Measurements from ENCODE around the gene TLR9. TPM values are rescaled to one million over a fixed set of nuclear protein-coding genes. Genes with fewer than 3 reads are reported as not detected.
"Not testable (repeated sequence)": the region's sequence is repeated elsewhere in the genome, so short reads cannot be mapped to it uniquely, and the experiment has no call there.

TLR9 gene, protein sequence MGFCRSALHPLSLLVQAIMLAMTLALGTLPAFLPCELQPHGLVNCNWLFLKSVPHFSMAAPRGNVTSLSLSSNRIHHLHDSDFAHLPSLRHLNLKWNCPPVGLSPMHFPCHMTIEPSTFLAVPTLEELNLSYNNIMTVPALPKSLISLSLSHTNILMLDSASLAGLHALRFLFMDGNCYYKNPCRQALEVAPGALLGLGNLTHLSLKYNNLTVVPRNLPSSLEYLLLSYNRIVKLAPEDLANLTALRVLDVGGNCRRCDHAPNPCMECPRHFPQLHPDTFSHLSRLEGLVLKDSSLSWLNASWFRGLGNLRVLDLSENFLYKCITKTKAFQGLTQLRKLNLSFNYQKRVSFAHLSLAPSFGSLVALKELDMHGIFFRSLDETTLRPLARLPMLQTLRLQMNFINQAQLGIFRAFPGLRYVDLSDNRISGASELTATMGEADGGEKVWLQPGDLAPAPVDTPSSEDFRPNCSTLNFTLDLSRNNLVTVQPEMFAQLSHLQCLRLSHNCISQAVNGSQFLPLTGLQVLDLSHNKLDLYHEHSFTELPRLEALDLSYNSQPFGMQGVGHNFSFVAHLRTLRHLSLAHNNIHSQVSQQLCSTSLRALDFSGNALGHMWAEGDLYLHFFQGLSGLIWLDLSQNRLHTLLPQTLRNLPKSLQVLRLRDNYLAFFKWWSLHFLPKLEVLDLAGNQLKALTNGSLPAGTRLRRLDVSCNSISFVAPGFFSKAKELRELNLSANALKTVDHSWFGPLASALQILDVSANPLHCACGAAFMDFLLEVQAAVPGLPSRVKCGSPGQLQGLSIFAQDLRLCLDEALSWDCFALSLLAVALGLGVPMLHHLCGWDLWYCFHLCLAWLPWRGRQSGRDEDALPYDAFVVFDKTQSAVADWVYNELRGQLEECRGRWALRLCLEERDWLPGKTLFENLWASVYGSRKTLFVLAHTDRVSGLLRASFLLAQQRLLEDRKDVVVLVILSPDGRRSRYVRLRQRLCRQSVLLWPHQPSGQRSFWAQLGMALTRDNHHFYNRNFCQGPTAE
- 0.07 TPM in 1 of 2 replicates, not detected in the other for polyA plus RNA-seq (2011; rRNA removed)
- polyA minus RNA-seq (2011; rRNA and poly(A)+ RNA removed) = 0.14 TPM in 1 of 2 replicates, not detected in the other

DNA sequence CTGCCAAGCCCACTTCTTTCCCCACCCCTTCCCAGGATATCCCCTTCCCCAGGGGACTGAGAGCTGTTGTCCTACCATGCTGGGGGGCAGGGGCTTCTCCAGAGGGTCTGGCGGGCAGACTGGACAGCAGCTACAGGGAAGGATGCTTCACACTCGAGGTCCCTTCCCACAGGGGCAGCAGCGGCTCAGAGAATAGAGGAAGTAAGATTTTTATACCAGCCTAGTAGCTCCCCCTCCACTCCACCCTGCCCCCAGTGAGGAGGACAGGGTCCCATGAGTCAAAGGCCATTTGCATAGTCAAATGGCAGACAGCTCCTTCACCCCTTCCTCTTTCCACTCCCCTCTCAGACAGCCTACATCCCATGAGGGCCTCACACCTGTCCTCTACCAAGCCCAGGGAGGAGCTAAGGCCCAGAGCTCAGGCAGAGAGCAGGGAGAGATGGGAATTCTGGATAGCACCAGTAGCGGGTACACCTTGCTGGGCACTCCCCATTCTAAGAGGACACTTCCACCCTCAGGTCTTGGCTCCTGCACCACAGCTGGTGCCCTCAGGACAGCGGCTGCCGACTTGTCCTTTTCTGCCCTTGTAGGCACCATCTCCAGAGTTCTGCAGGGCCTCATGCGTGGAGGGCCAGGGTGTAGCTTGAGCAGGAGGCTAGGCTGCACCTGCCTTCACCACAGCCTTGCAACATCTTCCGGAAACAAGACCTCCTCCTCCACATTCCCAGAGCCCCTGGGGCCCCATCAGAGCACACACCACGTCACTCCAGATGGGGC lies at the start of gene TLR9:
TSS of gene TLR9 (minus strand) at position 194 of the 777 bp plus-strand sequence. CDS start at position 78, 116 bp downstream.
- CTCF ChIA-PET = interaction anchor here (0.7 to 9.7 kb wide), 5 partner anchors 8 to 222 kb away, joined by 3 to 150 read pairs (median 4); partner anchors contain the start of genes TWF2 and WDR82
- Histone ChIP-seq H3K36me3 (ENCODE audit: control insufficient read depth, insufficient read depth, low read length) (peaks cover 21% of the 10 kb centered on the region), H3K27me3 (ENCODE audit: control insufficient read depth, insufficient read depth, low read length) (no peaks in the 10 kb centered on the region), H3K4me3 (ENCODE audit: low read depth, low read length) (no peak within 1 kb of the TSS)
- POLR2A ChIA-PET = no interaction called here
- TF ChIP-seq, protein P1, sequence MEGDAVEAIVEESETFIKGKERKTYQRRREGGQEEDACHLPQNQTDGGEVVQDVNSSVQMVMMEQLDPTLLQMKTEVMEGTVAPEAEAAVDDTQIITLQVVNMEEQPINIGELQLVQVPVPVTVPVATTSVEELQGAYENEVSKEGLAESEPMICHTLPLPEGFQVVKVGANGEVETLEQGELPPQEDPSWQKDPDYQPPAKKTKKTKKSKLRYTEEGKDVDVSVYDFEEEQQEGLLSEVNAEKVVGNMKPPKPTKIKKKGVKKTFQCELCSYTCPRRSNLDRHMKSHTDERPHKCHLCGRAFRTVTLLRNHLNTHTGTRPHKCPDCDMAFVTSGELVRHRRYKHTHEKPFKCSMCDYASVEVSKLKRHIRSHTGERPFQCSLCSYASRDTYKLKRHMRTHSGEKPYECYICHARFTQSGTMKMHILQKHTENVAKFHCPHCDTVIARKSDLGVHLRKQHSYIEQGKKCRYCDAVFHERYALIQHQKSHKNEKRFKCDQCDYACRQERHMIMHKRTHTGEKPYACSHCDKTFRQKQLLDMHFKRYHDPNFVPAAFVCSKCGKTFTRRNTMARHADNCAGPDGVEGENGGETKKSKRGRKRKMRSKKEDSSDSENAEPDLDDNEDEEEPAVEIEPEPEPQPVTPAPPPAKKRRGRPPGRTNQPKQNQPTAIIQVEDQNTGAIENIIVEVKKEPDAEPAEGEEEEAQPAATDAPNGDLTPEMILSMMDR (IDR thresholded peaks at IDR 0.05; ENCODE audit: insufficient read depth, low read depth, low read length) = no peak
- DNase-seq (ENCODE audit: low read depth) = no peak

DNA sequence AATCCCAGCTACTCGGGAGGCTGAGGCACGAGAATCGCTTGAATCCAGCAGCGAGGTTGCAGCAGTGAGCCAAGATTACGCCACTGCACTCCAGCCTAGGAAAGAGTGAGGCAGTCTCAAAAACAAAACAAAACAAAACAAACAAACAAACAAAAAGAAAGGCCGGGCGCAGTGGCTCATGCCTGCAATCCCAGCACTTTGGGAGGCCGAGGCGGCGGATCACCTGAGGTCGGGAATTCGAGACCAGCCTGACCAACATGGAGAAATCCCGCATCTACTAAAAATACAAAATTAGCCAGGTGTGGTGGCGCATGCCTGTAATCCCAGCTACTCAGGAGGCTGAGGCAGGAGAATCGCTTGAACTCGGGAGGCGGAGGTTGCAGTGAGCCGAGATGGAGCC lies 49.3 kb upstream of the TLR9 start:
- H3K36me3 ChIP-seq (ENCODE audit: control insufficient read depth, insufficient read depth, low read length); DNase-seq (ENCODE audit: low read depth); CTCF ChIA-PET; POLR2A ChIA-PET; H3K4me3 ChIP-seq (ENCODE audit: low read depth, low read length); H3K27me3 ChIP-seq (ENCODE audit: control insufficient read depth, insufficient read depth, low read length): not testable (repeated sequence)

DNA sequence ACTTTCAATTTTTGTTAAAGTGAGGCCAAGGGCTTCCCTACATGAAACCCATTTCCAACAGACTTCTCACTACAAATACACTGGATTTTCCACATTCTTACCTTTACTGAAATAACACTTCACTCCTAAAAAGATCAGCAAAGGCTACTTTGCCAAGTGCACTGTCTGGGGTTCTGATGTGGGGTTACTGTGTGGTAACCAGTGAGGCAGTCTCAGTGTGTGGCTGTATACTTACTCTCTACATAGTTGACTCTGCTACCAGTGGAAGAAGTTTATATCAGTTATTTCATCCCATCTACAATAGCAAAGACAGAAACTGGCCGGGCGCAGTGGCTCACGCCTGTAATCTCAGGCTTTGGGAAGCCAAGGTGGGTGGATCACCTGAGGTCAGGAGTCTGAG lies 47.4 kb upstream of the TLR9 start:
- no peak for DNase-seq (ENCODE audit: low read depth)
- peaks cover 10% of the 10 kb centered on the region for H3K36me3 ChIP-seq (ENCODE audit: control insufficient read depth, insufficient read depth, low read length)
- ChIA-PET CTCF (no interaction called here), POLR2A (no interaction called here)
- TF ChIP-seq, protein P1 (IDR thresholded peaks at IDR 0.05; ENCODE audit: insufficient read depth, low read depth, low read length) = no peak
- H3K27me3 ChIP-seq (ENCODE audit: control insufficient read depth, insufficient read depth, low read length) = no peaks in the 10 kb centered on the region
- H3K4me3 ChIP-seq (ENCODE audit: low read depth, low read length) = no peak overlapping the region

DNA sequence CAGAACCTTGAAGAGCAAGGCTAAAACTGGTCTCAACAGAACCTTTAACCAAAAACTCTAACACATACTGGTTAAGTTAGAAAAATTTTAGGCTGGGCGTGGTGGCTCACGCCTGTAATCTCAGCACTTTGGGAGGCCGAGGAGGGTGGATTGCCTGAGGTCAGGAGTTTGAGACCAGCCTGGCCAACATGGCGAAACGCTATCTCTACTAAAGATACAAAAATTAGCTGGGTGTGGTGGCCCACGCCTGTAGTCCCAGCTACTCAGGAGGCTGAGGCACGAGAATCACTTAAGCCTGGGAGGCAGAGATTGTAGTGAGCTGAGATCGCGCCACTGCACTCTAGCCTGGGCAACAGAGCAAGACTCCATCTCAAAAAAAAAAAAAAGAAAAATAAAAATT lies 46.7 kb upstream of the TLR9 start:
- DNase-seq (ENCODE audit: low read depth); POLR2A ChIA-PET; H3K4me3 ChIP-seq (ENCODE audit: low read depth, low read length); H3K27me3 ChIP-seq (ENCODE audit: control insufficient read depth, insufficient read depth, low read length): not testable (repeated sequence)
- CTCF ChIA-PET = interaction anchor here (0.6 kb wide), 1 partner anchor 12 kb away, joined by 3 read pairs; no protein-coding TSS in a partner anchor
- peaks cover 11% of the 10 kb centered on the region for H3K36me3 ChIP-seq (ENCODE audit: control insufficient read depth, insufficient read depth, low read length)

DNA sequence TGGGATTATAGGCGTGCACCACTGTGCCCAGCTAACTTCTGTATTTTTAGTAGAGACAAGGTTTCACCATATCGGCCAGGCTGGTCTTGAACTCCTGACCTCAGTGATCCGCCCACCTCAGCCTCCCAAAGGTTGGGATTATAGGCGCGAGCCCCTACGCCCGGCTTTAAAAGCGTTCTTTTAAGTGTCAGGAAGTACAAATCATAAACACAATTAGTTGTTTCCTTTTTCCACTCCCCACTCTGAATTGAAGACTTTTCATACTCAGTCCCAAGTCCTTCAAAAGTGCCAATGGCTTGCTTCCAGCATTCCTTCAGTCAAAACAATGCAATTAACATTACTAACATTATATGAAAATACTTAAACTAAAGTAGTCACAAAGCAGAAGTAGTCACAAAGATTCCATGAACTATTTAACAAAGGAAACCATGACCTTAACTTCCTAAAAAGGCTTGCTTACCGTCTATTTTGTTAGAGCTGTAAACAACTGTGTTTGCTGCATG lies 44.9 kb upstream of the TLR9 start:
- H3K4me3 ChIP-seq (ENCODE audit: low read depth, low read length) = no peak overlapping the region
- H3K36me3 ChIP-seq (ENCODE audit: control insufficient read depth, insufficient read depth, low read length) = peaks cover 16% of the 10 kb centered on the region
- TF ChIP-seq, protein P1 (IDR thresholded peaks at IDR 0.05; ENCODE audit: insufficient read depth, low read depth, low read length) = no peak
- POLR2A ChIA-PET = no interaction called here
- no peaks in the 10 kb centered on the region for H3K27me3 ChIP-seq (ENCODE audit: control insufficient read depth, insufficient read depth, low read length)
- no peak for DNase-seq (ENCODE audit: low read depth)
- CTCF ChIA-PET = interaction anchor here (1.2 to 1.9 kb wide), 2 partner anchors 17 to 32 kb away, joined by 4 to 6 read pairs; no protein-coding TSS in a partner anchor
